ENCODE results near the gene VAC14.

Gene VAC14

DNA sequence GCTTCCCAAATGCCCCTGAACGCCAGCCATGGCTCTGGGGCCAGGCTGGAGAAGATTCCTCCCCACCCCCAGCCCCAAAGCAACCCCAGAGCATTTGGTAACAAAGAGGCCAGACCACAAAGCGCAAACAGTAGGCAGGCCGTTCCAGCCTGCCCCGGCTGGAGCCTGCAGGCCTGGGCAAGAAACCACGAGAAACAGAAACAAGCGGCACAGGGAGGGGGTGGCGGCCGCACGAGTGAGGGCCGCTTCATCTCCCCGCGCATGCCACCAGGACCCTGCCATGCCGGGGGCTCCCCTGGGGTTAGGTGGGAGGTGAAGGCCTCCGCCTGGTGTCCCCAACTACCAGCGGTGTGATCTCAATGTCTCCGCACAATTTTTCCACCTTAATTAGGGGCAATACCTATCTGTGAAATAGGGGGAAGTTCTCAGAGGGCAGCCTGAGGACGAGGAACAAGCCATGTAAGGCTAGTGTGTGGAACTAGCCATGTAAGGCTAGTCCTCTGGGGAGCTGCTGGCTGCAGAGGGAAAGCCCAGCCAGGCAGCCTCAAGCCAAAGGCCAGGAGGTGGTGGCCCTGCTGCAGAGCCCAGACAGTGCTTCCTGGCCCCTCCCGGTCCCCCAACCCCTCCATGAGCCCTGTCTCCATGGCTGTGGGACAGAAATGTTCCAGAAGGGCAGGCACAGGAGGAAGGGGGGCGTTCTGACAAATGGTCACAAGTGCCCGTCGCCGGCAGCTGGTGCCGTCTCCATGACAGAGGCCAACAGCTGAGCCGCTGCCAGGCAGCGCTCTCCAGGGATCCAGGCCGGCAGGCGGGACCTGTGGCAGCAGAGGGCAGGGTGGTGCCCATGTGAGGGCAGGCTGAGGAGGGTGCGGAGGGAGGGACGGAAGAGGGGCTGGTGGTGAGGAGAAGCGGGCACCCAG lies 100.6 kb downstream of the VAC14 start:
- Histone ChIP-seq H3K4me3 (replicated peaks; ENCODE audit: low read depth, low read length) (no peak overlapping the region), H3K27me3 (replicated peaks; ENCODE audit: control insufficient read depth, insufficient read depth, low read length) (no peaks in the 10 kb centered on the region), H3K36me3 (ENCODE audit: control insufficient read depth, insufficient read depth, low read length) (peaks cover 11% of the 10 kb centered on the region)
- TF ChIP-seq, protein P1, sequence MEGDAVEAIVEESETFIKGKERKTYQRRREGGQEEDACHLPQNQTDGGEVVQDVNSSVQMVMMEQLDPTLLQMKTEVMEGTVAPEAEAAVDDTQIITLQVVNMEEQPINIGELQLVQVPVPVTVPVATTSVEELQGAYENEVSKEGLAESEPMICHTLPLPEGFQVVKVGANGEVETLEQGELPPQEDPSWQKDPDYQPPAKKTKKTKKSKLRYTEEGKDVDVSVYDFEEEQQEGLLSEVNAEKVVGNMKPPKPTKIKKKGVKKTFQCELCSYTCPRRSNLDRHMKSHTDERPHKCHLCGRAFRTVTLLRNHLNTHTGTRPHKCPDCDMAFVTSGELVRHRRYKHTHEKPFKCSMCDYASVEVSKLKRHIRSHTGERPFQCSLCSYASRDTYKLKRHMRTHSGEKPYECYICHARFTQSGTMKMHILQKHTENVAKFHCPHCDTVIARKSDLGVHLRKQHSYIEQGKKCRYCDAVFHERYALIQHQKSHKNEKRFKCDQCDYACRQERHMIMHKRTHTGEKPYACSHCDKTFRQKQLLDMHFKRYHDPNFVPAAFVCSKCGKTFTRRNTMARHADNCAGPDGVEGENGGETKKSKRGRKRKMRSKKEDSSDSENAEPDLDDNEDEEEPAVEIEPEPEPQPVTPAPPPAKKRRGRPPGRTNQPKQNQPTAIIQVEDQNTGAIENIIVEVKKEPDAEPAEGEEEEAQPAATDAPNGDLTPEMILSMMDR (IDR thresholded peaks at IDR 0.05; ENCODE audit: insufficient read depth, low read length, poor library complexity, severe bottlenecking) = no peak
- DNase-seq (ENCODE audit: extremely low read depth, insufficient read length) = no peak

DNA sequence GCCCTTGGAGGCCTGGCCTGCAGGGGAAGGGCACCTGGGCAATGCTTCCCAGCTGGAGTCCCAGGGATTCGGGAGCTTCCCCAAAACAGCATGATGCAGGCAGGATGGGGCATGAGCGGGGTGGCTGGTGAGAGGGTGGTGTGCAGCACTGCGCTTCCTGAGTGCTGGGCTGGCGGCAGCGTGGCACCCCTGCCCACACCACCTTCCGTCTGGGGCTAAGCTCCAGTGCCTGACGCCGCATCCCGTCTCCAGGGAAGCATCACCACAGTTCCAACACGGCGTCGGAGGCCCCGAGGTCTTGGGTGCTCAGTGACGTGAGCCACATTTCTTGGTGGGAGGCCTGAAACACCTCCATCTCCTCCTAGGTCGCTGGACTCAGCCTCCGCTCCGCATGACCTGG lies 101.3 kb downstream of the VAC14 start:
- no peaks in the 10 kb centered on the region for H3K27me3 ChIP-seq (replicated peaks; ENCODE audit: control insufficient read depth, insufficient read depth, low read length)
- no peak overlapping the region for H3K4me3 ChIP-seq (replicated peaks; ENCODE audit: low read depth, low read length)
- TF ChIP-seq, protein P1 (IDR thresholded peaks at IDR 0.05; ENCODE audit: insufficient read depth, low read length, poor library complexity, severe bottlenecking) = no peak
- H3K36me3 ChIP-seq (ENCODE audit: control insufficient read depth, insufficient read depth, low read length) = peaks cover 11% of the 10 kb centered on the region
- DNase-seq (ENCODE audit: extremely low read depth, insufficient read length) = no peak

DNA sequence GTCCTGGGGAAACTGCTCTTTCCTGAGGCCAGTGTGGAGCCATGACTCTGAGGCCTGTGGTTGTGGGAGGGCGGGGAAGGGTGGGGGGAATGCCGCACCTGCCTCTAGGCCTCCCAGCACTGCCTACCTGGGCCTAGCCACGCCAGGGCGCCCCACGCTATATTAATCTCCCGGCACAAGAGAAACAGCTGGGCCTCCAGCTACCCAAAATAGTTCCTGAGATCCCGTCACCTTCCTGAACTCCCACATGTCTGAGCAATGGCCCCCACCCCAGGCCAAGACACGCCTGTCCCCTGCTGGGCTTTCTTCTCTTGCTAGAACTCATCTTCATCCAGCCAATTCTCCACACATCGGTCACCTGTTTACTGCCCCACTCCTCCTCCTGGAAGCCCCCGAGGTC lies 102.1 kb downstream of the VAC14 start:
- Histone ChIP-seq H3K27me3 (replicated peaks; ENCODE audit: control insufficient read depth, insufficient read depth, low read length) (no peaks in the 10 kb centered on the region), H3K4me3 (replicated peaks; ENCODE audit: low read depth, low read length) (no peak overlapping the region), H3K36me3 (ENCODE audit: control insufficient read depth, insufficient read depth, low read length) (peaks cover 11% of the 10 kb centered on the region)
- TF ChIP-seq, protein P1 (IDR thresholded peaks at IDR 0.05; ENCODE audit: insufficient read depth, low read length, poor library complexity, severe bottlenecking) = no peak
- DNase-seq (ENCODE audit: extremely low read depth, insufficient read length) = no peak

DNA sequence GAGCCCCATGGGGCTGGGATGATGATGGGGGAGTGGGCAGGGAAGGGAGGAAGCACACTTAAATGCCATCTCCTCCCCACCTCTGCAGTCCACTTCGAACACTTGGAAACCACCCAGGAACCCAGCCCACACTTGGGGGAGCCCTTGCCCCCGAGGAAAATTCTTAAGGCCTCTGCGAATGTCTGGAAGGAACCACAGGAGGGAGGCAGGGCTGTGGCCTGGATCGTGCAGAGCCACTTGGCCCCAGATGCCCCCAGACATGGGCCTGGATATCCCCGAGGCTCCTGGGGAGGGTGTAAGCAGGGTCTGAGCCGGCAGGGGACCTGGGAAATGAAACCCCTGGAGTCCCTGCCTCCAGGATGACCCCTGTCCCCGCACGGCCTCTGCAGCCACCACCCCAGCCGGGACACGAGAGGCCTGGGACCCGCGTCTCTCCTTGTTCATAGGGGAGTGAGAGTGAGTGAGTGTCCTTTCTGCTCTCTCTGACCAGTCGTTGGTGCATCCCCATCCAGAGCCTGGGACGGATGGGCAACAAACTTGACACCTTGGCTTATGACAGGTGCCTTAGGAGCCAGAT lies 103.3 kb downstream of the VAC14 start:
- no peak for DNase-seq (ENCODE audit: extremely low read depth, insufficient read length)
- no peaks in the 10 kb centered on the region for H3K27me3 ChIP-seq (replicated peaks; ENCODE audit: control insufficient read depth, insufficient read depth, low read length)
- TF ChIP-seq, protein P1 (IDR thresholded peaks at IDR 0.05; ENCODE audit: insufficient read depth, low read length, poor library complexity, severe bottlenecking) = no peak
- H3K4me3 ChIP-seq (replicated peaks; ENCODE audit: low read depth, low read length) = no peak overlapping the region
- peaks cover 11% of the 10 kb centered on the region for H3K36me3 ChIP-seq (ENCODE audit: control insufficient read depth, insufficient read depth, low read length)

DNA sequence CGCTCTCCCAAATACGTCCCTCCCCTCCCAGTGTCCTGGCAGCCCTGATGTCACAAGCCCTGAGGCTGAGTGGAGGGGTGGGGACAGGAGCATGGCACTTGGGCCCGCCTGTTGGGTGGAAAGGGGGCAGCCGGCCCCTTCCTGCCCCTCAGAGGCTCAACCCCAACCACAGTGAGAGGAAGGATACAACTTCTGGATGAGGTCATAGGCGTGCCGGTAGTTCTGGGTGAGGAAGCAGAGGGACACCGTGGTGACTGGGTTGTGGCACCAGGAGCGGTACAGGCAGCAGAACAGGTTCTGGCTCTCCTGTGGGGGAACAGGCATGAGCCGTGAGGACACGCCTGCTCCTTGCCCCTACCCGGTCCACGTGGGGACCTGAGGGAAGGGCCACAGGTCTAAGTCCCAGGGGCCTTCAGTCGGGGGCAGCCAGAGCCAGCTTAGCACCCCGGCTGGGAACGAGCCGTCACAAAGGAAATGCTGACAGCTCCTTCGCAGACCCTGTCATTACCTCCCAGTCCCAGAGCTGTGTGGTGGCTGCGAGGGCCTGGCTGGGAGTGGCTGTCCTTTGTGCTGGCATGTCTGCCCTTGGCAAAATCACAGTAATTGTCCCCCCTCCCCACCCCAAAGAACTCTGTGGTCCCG lies 103.9 kb downstream of the VAC14 start:
- Histone ChIP-seq H3K4me3 (replicated peaks; ENCODE audit: low read depth, low read length) (no peak overlapping the region), H3K36me3 (ENCODE audit: control insufficient read depth, insufficient read depth, low read length) (peaks cover 11% of the 10 kb centered on the region), H3K27me3 (replicated peaks; ENCODE audit: control insufficient read depth, insufficient read depth, low read length) (no peaks in the 10 kb centered on the region)
- TF ChIP-seq, protein P1 (IDR thresholded peaks at IDR 0.05; ENCODE audit: insufficient read depth, low read length, poor library complexity, severe bottlenecking) = no peak
- no peak for DNase-seq (ENCODE audit: extremely low read depth, insufficient read length)

All from GM06990 (cell line).